Measurements from ENCODE around the gene SCAMP4. TPM values are rescaled to one million over a fixed set of nuclear protein-coding genes. Genes with fewer than 3 reads are reported as not detected.

The SCAMP4 gene
- total and polyA plus RNA-seq, 9 of the 15 experiments (the other 6 are each of a cell fraction or from before 2014, with no cell fraction given) = 0.81 to 45.9 (median 12.8) TPM

GRCh38 chr19:1863638-1864479 is 41.3 kb upstream of the SCAMP4 start (continued):
- TF ChIP-seq SNIP1 (IDR thresholded peaks at IDR 0.05; ENCODE audit: low read depth) (no peak), MAZ (CRISPR knock-in tag; conservative IDR thresholded peaks at IDR 0.05 in 1 of 2, IDR thresholded peaks at IDR 0.05 in 1 of 2) (peak in 1 of 2 experiments; percentile 91; a peak in 2 of 4 replicates), HSF4 (CRISPR knock-in tag; IDR thresholded peaks at IDR 0.05; ENCODE audit: borderline replicate concordance) (no peak), ETS2 (tag; IDR thresholded peaks at IDR 0.05; ENCODE audit: borderline replicate concordance, poor library complexity, severe bottlenecking) (no peak), FIP1L1 (IDR thresholded peaks at IDR 0.05; ENCODE audit: low read depth, low read length, poor library complexity, severe bottlenecking) (peak; percentile 29), ZBTB1 (CRISPR knock-in tag; IDR thresholded peaks at IDR 0.05; ENCODE audit: borderline replicate concordance, low read depth) (peak; percentile 30; the same call in 1 of the 2 replicates), CREB5 (CRISPR knock-in tag; IDR thresholded peaks at IDR 0.05) (no peak), TSC22D4 (tag; IDR thresholded peaks at IDR 0.05) (no peak), POLR2AphosphoS2 (IDR thresholded peaks at IDR 0.05; ENCODE audit: low read length) (no peak), GTF2F1 (IDR thresholded peaks at IDR 0.05; ENCODE audit: low read depth, low read length) (no peak), ARID3B (CRISPR knock-in tag; IDR thresholded peaks at IDR 0.05; ENCODE audit: borderline replicate concordance) (no peak), FUS (optimal IDR thresholded peaks at IDR 0.05; ENCODE audit: low read depth, low read length) (no peak), PHF20 (IDR thresholded peaks at IDR 0.05; ENCODE audit: partially characterized antibody) (peak; percentile 34), ZBTB11 (CRISPR knock-in tag; IDR thresholded peaks at IDR 0.05) (peak in 1 of 3 experiments; percentile 81; a peak in 2 of 6 replicates)

Measured in K562 (cell line).